HFFc6 (cell line): ENCODE measurements around the gene AARS2. TPM values are rescaled to one million over a fixed set of nuclear protein-coding genes. Genes with fewer than 3 reads are reported as not detected.

Experiments used
- DNase-seq: peaks from one replicate; pipeline ENCODE4 v3.0.0-alpha.2; 2018
- H3K27ac Mint-ChIP-seq: 2 replicates; pipeline ENCODE4 v1.8.0; 2020; ENCODE audit warnings: mild to moderate bottlenecking, mixed read lengths
- H3K27me3 Mint-ChIP-seq: 2 replicates; pipeline ENCODE4 v1.8.0; 2021; ENCODE audit warnings: mild to moderate bottlenecking, moderate library complexity, mixed read lengths; ENCODE audit not compliant: insufficient read depth
- H3K36me3 Mint-ChIP-seq: 2 replicates; pipeline ENCODE4 v1.8.0; 2021; ENCODE audit warnings: low read depth, mixed read lengths
- H3K4me1 Mint-ChIP-seq: 2 replicates; pipeline ENCODE4 v1.8.0; 2020; ENCODE audit warnings: low read depth, mixed read lengths
- H3K4me3 Mint-ChIP-seq: 2 replicates; pipeline ENCODE4 v1.8.0; 2020; ENCODE audit warnings: mild to moderate bottlenecking, moderate library complexity, mixed read lengths
- H3K9me3 Mint-ChIP-seq: 2 replicates; pipeline ENCODE4 v1.8.0; 2020; ENCODE audit warnings: mild to moderate bottlenecking, mixed read lengths
- total RNA-seq, 6 experiments: library from RNA; stranded (reverse); fragmentation: NEBNext Ultra II Directional; extraction: Animal tissue kit (Norgen Biotek cat#: 25700); gene quantifications; 2 replicates in 1 of 6; 3 replicates in 5 of 6; pipeline ENCODE4 v1.2.3, GENCODE V29; 2021
- TF ChIP-seq, protein P1 (sequence below): fragments of 200-600 bp; sonication (generic); IDR thresholded peaks from 2 replicates; pipeline ENCODE4 v1.5.0; 2021; ENCODE audit warnings: antibody characterized with exemption, mild to moderate bottlenecking

Gene AARS2
- total RNA-seq, 6 experiments from 2014 or later, result 8.8 to 11.5 (median 10.7) TPM

DNA sequence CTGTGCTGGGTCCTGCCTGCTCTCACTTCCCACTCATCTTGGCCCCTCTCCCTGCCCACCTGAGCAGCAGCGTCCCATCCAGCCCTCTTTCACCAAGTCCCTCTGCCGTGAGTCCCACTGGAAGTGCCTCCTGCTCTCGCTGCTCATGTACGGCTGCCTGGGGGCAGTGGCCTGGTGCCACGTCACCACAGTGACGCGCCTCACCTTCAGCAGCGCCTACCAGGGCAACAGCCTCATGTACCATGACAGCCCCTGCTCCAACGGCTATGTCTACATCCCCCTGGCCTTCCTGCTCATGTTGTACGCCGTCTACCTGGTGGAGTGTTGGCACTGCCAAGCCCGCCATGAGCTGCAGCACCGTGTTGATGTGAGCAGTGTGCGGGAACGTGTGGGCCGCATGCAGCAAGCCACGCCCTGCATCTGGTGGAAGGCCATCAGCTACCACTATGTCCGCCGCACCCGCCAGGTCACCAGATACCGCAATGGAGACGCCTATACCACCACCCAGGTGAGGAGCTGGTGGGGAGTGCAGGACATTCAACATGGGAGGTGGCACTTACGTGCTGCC lies 40.1 kb downstream of the AARS2 start:
- TF ChIP-seq, protein P1, sequence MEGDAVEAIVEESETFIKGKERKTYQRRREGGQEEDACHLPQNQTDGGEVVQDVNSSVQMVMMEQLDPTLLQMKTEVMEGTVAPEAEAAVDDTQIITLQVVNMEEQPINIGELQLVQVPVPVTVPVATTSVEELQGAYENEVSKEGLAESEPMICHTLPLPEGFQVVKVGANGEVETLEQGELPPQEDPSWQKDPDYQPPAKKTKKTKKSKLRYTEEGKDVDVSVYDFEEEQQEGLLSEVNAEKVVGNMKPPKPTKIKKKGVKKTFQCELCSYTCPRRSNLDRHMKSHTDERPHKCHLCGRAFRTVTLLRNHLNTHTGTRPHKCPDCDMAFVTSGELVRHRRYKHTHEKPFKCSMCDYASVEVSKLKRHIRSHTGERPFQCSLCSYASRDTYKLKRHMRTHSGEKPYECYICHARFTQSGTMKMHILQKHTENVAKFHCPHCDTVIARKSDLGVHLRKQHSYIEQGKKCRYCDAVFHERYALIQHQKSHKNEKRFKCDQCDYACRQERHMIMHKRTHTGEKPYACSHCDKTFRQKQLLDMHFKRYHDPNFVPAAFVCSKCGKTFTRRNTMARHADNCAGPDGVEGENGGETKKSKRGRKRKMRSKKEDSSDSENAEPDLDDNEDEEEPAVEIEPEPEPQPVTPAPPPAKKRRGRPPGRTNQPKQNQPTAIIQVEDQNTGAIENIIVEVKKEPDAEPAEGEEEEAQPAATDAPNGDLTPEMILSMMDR, result no peak
- no peak overlapping the region for H3K27ac Mint-ChIP-seq
- no peak overlapping the region for H3K4me3 Mint-ChIP-seq
- no peaks in the 10 kb centered on the region for H3K9me3 Mint-ChIP-seq
- H3K36me3 Mint-ChIP-seq, result no peaks in the 10 kb centered on the region
- DNase-seq, result no peak
- H3K27me3 Mint-ChIP-seq, result peaks cover 51% of the 10 kb centered on the region
- H3K4me1 Mint-ChIP-seq, result no peaks in the 10 kb centered on the region

DNA sequence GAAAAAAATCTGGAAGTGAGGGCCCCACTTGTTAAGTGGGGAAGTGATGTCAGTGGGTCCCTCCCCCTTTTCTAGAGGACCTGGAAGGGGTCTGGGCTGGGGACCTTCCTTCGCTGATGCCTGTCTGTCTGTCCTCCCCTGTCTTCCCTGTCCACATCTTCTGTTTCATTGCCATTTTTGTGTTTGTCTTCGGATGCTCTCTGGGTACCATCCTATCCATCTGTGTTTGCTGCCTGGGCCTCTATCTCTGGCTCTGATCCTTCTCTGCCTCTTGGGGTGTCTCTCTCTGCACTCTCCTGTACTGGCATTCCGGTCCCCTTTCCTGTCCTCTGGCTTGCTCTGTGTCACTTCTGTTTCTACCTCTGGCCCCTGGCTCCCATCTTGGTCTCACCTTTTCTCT lies 40.6 kb downstream of the AARS2 start:
- TF ChIP-seq, protein P1, result no peak
- H3K4me1 Mint-ChIP-seq, result no peaks in the 10 kb centered on the region
- H3K27ac Mint-ChIP-seq, result no peak overlapping the region
- peaks cover 46% of the 10 kb centered on the region for H3K27me3 Mint-ChIP-seq
- no peak overlapping the region for H3K4me3 Mint-ChIP-seq
- H3K36me3 Mint-ChIP-seq, result no peaks in the 10 kb centered on the region
- no peak for DNase-seq
- no peaks in the 10 kb centered on the region for H3K9me3 Mint-ChIP-seq

DNA sequence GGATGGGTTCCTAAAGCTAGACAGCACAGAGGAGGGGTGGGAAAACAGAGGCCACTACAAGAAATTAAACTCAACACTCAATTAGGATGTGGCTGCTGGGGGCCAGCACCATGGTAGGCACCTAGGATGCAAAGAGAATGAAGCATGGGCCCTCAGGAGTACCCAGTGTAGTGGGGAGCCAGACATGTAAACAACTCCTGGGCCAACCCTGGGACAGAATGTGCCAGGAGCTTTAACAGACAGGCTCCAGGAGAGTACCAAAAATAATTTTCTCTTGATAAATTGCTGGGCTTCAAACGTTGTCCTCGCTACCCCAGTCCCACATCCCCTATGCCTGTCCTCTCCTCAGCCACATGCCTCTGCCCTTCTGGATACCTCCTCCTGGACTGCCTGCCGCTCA lies 41.2 kb downstream of the AARS2 start:
- H3K4me1 Mint-ChIP-seq, result no peaks in the 10 kb centered on the region
- no peak overlapping the region for H3K27ac Mint-ChIP-seq
- TF ChIP-seq, protein P1, result no peak
- H3K4me3 Mint-ChIP-seq, result no peak overlapping the region
- H3K27me3 Mint-ChIP-seq, result peaks cover 40% of the 10 kb centered on the region
- no peak for DNase-seq
- no peaks in the 10 kb centered on the region for H3K9me3 Mint-ChIP-seq
- H3K36me3 Mint-ChIP-seq, result no peaks in the 10 kb centered on the region

DNA sequence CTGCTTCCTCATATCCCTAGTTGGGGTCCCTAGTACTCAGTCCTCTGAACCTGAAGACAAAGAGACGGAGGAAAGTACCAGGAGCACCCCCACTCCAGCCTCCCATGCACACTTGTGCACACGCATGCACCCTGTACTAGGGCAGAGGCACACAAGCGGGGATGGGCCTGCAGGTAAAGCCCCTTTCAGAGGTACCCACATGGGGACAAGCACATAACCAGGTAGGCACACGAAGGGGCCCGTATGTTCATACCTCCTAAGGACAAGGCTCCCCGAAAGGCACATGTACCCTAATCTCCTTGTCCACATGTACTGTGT lies 41.8 kb downstream of the AARS2 start:
- Mint-ChIP-seq H3K27ac (no peak overlapping the region), H3K4me3 (no peak overlapping the region; the same call in 1 of the 2 replicates), H3K36me3 (no peaks in the 10 kb centered on the region), H3K9me3 (no peaks in the 10 kb centered on the region), H3K27me3 (peaks cover 37% of the 10 kb centered on the region), H3K4me1 (no peaks in the 10 kb centered on the region)
- DNase-seq, result no peak
- TF ChIP-seq, protein P1, result no peak

DNA sequence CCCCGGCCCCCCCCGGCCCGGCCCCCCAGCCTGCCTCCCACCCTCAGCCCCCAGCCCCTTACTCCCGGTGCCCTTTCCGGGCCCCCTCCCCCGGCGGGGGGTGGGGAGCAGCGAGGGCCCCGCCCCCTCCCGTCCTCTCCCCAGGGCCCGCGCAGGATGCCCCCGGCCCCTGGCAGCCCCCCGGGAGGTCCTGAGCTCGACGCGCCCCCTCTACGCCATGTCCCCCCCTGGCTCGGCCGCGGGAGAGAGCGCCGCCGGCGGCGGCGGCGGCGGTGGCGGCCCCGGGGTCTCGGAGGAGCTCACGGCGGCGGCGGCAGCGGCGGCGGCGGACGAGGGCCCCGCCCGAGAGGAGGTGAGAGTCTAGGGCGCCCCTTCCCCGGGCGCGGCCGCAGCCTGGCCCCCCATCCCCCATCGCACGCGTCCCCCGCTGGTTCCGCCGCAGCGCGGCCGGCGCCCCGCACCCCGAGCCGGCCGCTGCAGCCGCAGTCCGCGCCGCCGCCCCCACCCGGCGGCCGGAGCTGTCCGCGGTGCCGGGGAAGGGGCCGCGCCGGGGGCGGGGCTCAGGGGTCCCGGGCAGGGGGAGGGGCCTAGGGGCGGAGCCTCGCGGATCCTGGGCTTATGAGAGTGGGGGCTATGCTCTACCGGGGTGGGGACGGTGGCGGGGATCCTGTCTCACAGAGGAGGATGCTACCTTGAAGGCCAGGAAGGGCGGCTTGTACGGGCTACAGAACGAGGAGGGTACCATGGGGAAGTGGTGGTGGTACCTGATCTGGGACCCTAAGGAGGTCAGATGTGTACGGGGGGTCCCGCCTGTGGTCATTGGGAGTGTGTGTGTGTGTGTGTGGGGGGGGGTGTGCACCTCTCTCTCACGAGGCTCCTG lies 42.4 kb downstream of the AARS2 start:
- H3K27me3 Mint-ChIP-seq, result peaks cover 37% of the 10 kb centered on the region
- no peak overlapping the region; the same call in 1 of the 2 replicates for H3K4me3 Mint-ChIP-seq
- TF ChIP-seq, protein P1, result no peak
- no peak for DNase-seq
- no peaks in the 10 kb centered on the region for H3K4me1 Mint-ChIP-seq
- H3K9me3 Mint-ChIP-seq, result no peaks in the 10 kb centered on the region
- H3K27ac Mint-ChIP-seq, result no peak overlapping the region
- no peaks in the 10 kb centered on the region for H3K36me3 Mint-ChIP-seq
